Right lobe of liver (tissue), 6 donors: ENCODE data around the gene MBOAT1. TPM values are rescaled to one million over a fixed set of nuclear protein-coding genes. Genes with fewer than 3 reads are reported as not detected.

Experiments used
- ATAC-seq, 4 donors: fragments of 200-7000 bp; cut with Tn5 transposase; one replicate each; pipeline ENCODE4 v1.9.1; 2020; ENCODE audit warnings: mild to moderate bottlenecking in 4 of 4, moderate library complexity in 4 of 4
- DNase-seq, 3 donors: peaks; one replicate each; pipeline ENCODE4 v3.0.0-alpha.2; 2020
- H3K27ac ChIP-seq, 3 donors: fragments of 200-600 bp; one replicate each; pipeline ENCODE4 v1.8.0; 2022
- H3K27me3 ChIP-seq, 2 donors: fragments of 200-600 bp; one replicate each; pipeline ENCODE4 v1.8.0; 2022
- H3K36me3 ChIP-seq, 4 donors: fragments of 200-600 bp; sonication (generic) in 1 of 4; one replicate each; pipeline versions ENCODE4 v1.5.1 to v1.8.0; 2017 to 2022; ENCODE audit warnings: control low read depth in 1 of 4
- H3K4me1 ChIP-seq, 4 donors: fragments of 200-600 bp; sonication (generic) in 1 of 4; one replicate each; pipeline versions ENCODE4 v1.5.1 to v1.8.0; 2017 to 2022; ENCODE audit warnings: control low read depth in 1 of 4
- H3K4me3 ChIP-seq, 3 donors: fragments of 200-600 bp; one replicate each; pipeline ENCODE4 v1.8.0; 2022
- H3K9me3 ChIP-seq, 4 donors: fragments of 200-600 bp; sonication (generic) in 1 of 4; one replicate each; pipeline versions ENCODE4 v1.5.1 to v1.8.0; 2017 to 2022; ENCODE audit warnings: control low read depth in 1 of 4
- POLR2A ChIP-seq: fragments of 450-650 bp; IDR thresholded peaks from one replicate; pipeline ENCODE4 v1.6.1; 2017; ENCODE audit warnings: antibody characterized with exemption, mild to moderate bottlenecking
- WGBS: methylation state at CpG from one replicate; pipeline ENCODE4 v1.1.6; 2018; ENCODE audit warnings: low coverage, low lambda C conversion rate; ENCODE audit not compliant: insufficient coverage; ENCODE audit errors: missing lambda C conversion rate; 5-methylcytosine and 5-hydroxymethylcytosine counted together
- intact Hi-C, 2 donors: fragments of 100-400 bp; cut with DNase I; formaldehyde crosslinking; loops; one replicate each; pipeline versions ENCODE4 v1.11.2 to v1.14.1; 2022
- total RNA-seq, 6 experiments: library from RNA; depleted of rRNA in 2 of 6; stranded (reverse); fragments of >200 nt in 2 of 6; fragmentation: NEBNext Ultra II Directional in 3 of 6; extraction: Animal tissue kit (Norgen Biotek cat#: 25700) in 3 of 6; gene quantifications; one replicate each; pipeline versions ENCODE4 v1.1.0 to v1.2.4, GENCODE V29; 2016 to 2023
- TF ChIP-seq, protein P1 (sequence below), 4 donors: fragments of 200-600 bp in 3 of 4; fragments of 450-650 bp in 1 of 4; IDR thresholded peaks; one replicate each; pipeline versions ENCODE4 v1.5.1 to v1.8.0; 2016 to 2022; ENCODE audit warnings: antibody characterized with exemption in 4 of 4, mild to moderate bottlenecking in 2 of 4
- donor health status: DM: no; HTN: yes; CAD: no.
- donor health status: DM: no; HTN: no; CAD: no.
- donor health status: DM: no; HTN: no; CAD: no.
- donor health status: DM: no; HTN: yes; CAD: no.
- donor health status: DM: no; HTN: yes; CAD: no.

The MBOAT1 gene
- total RNA-seq, 6 experiments from 2014 or later, result 3.6 to 10.0 (median 5.9) TPM

DNA sequence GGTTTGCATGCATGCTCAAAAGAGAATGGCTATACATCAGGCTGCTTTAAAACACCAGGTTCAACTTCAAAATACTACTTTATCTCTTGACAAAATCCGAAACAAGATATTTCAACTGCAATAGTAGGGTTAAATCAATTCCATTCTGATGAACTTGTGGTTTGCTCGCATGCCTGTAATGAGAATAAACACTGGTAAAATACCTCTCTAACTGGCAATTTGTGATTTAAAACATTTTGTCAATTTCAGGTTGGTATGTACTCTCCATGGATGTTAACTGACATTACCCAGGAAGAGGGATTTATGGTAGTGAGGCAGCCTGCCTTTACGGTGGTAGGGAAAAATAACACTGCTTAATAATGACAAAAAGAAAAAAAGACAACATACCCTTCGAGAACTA lies 74.4 kb downstream of the MBOAT1 start:
- Histone ChIP-seq H3K27ac (no peak overlapping the region), H3K4me1 (peaks cover 0 to 3% (median 0%) of the 10 kb centered on the region in 4 donors), H3K36me3 (no peaks in the 10 kb centered on the region), H3K9me3 (no peaks in the 10 kb centered on the region), H3K4me3 (no peak overlapping the region), H3K27me3 (no peaks in the 10 kb centered on the region)
- TF ChIP-seq, protein P1, sequence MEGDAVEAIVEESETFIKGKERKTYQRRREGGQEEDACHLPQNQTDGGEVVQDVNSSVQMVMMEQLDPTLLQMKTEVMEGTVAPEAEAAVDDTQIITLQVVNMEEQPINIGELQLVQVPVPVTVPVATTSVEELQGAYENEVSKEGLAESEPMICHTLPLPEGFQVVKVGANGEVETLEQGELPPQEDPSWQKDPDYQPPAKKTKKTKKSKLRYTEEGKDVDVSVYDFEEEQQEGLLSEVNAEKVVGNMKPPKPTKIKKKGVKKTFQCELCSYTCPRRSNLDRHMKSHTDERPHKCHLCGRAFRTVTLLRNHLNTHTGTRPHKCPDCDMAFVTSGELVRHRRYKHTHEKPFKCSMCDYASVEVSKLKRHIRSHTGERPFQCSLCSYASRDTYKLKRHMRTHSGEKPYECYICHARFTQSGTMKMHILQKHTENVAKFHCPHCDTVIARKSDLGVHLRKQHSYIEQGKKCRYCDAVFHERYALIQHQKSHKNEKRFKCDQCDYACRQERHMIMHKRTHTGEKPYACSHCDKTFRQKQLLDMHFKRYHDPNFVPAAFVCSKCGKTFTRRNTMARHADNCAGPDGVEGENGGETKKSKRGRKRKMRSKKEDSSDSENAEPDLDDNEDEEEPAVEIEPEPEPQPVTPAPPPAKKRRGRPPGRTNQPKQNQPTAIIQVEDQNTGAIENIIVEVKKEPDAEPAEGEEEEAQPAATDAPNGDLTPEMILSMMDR (IDR thresholded peaks at IDR 0.05), result no peak
- TF ChIP-seq POLR2A, result no peak
- ATAC-seq (no peak), DNase-seq (no peak)
- 91% methylated on average over 4 of the region's 4 CpGs for WGBS
- intact Hi-C loops, result no loop called here

DNA sequence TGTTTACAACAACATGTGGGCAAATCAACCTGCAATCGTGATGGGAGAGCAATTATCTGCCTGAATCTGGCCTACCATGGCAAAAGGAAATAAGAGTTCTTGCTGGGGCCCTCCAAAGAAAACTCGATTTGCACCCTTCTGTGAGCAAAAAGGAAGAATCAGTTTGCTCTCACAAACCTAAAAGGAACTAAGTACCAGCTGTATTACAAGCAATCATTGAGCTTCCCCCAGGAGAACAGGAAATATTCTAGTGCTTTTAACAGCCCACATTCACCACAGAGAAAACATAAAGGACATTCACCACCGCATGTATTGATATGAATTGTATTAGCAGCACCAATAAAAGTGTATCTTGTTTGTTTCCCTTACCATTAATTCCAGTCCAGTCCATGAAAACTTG lies 75.0 kb downstream of the MBOAT1 start:
- Histone ChIP-seq H3K4me1 (no peaks in the 10 kb centered on the region), H3K36me3 (no peaks in the 10 kb centered on the region), H3K27me3 (no peaks in the 10 kb centered on the region), H3K9me3 (no peaks in the 10 kb centered on the region), H3K4me3 (no peak overlapping the region), H3K27ac (no peak overlapping the region)
- 52% methylated on average over 2 of the region's 3 CpGs for WGBS
- DNase-seq, result no peak
- intact Hi-C loops, result no loop called here
- no peak for ATAC-seq
- TF ChIP-seq, protein P1 (IDR thresholded peaks at IDR 0.05), result no peak
- no peak for TF ChIP-seq POLR2A

DNA sequence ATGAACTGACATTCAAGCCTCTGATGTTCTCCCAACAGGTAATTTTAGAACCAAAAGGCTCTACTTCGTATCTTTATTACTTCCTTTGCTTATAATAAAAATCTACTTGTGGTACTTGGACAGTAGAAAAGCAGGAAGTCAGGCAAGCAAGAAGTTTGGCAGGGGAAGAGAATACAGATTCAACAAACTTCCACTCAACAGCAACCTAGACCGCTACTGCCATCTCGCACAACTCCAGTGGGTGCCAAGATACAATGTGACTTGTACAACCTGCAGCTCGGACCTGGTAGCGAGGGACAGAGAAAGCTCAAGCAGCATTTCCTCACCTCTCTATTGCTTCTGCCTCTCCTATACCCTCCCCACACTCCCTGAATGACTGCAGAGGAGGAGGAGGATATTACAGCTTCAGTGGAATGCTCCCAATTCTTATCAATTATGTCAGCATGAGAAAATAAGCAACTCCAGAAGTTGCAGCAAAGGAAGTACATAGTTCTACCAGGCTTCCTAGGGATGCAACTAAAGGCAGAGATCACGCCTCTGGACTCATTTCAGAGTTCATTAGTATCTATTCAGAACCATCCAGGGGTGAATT lies 76.5 kb downstream of the MBOAT1 start:
- DNase-seq (no peak), ATAC-seq (peak in 1 of 4 donors; percentile 22)
- no peaks in the 10 kb centered on the region for H3K36me3 ChIP-seq
- no peak for TF ChIP-seq POLR2A
- TF ChIP-seq, protein P1 (IDR thresholded peaks at IDR 0.05), result no peak
- peaks cover 0 to 3% (median 0%) of the 10 kb centered on the region in 4 donors for H3K4me1 ChIP-seq
- 64% methylated on average over 6 of the region's 6 CpGs for WGBS
- H3K27me3 ChIP-seq, result no peaks in the 10 kb centered on the region
- no peaks in the 10 kb centered on the region for H3K9me3 ChIP-seq
- H3K4me3 ChIP-seq, result no peak overlapping the region
- intact Hi-C loops, result no loop called here
- H3K27ac ChIP-seq, result no peak overlapping the region

DNA sequence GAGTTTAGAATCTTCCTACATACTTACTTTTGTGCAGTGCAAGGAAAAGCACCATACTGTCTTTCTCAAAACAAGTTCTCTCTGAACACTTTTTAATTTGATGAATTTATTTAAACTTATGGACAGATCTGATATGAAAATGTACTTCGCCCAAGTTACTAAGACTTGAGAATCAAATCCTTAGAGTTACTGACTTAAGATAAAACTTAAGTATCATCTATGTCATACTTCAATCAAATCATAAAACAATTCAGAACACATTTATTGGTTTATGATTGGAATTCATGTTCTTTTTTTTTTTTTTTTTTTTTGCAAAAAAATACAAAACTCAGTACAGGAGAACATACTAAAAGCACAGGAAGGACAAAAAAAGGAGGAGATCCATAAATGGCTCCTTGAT lies 77.7 kb downstream of the MBOAT1 start:
- no peak overlapping the region for H3K4me3 ChIP-seq
- ATAC-seq, result no peak
- intact Hi-C loops, result no loop called here
- DNase-seq, result no peak
- no peak overlapping the region for H3K27ac ChIP-seq
- WGBS, result 96% methylated on average over 1 of the region's 1 CpG
- peaks cover 0 to 6% (median 1%) of the 10 kb centered on the region in 4 donors for H3K4me1 ChIP-seq
- TF ChIP-seq, protein P1 (IDR thresholded peaks at IDR 0.05), result no peak
- no peak for TF ChIP-seq POLR2A
- H3K36me3 ChIP-seq, result no peaks in the 10 kb centered on the region
- H3K9me3 ChIP-seq, result no peaks in the 10 kb centered on the region
- no peaks in the 10 kb centered on the region for H3K27me3 ChIP-seq
